Esophagus muscularis mucosa (tissue), 4 donors: Measurements from ENCODE around the gene SHISA2. TPM values are rescaled to one million over a fixed set of nuclear protein-coding genes. Genes with fewer than 3 reads are reported as not detected.
A peak's percentile ranks its signal among the peaks of the same experiment; 100 is the strongest.
"Not testable (repeated sequence)": the region's sequence is repeated elsewhere in the genome, so short reads cannot be mapped to it uniquely, and the experiment has no call there.

ENCODE experiments used
- DNase-seq: peaks from one replicate; pipeline ENCODE4 v3.0.0-alpha.2; 2017; ENCODE audit errors: extremely low spot score
- H3K27ac ChIP-seq, 4 donors: fragments of 200-600 bp; sonication (generic); replicated peaks in 1 of 4; 1 replicate in 3 of 4; 2 replicates in 1 of 4; pipeline ENCODE4 v1.5.1; 2016 to 2019; ENCODE audit warnings: mild to moderate bottlenecking in 1 of 4
- H3K27me3 ChIP-seq, 4 donors: fragments of 200-600 bp; sonication (generic); one replicate each; pipeline versions ENCODE4 v1.5.1 to v1.6.0; 2016 to 2019
- H3K36me3 ChIP-seq, 4 donors: fragments of 200-600 bp; sonication (generic); one replicate each; pipeline ENCODE4 v1.5.1; 2016 to 2019
- H3K4me1 ChIP-seq, 4 donors: fragments of 200-600 bp; sonication (generic); one replicate each; pipeline ENCODE4 v1.5.1; 2016 to 2019
- H3K4me3 ChIP-seq, 4 donors: fragments of 200-600 bp; sonication (generic); 1 replicate in 2 of 4; 2 replicates in 2 of 4; pipeline ENCODE4 v1.5.1; 2016 to 2019; ENCODE audit warnings: mild to moderate bottlenecking in 4 of 4, moderate library complexity in 1 of 4
- H3K9me3 ChIP-seq, 4 donors: fragments of 200-600 bp; sonication (generic); 1 replicate in 3 of 4; 2 replicates in 1 of 4; pipeline ENCODE4 v1.5.1; 2016 to 2019
- CTCF ChIP-seq, 3 experiments: fragments of 200-600 bp in 2 of 3; fragments of 450-650 bp in 1 of 3; sonication (generic) in 2 of 3; IDR thresholded peaks; one replicate each; pipeline ENCODE4 v1.5.1; 2017 to 2019; ENCODE audit warnings: antibody characterized with exemption in 3 of 3, mild to moderate bottlenecking in 2 of 3, moderate library complexity in 1 of 3
- EP300 ChIP-seq: sonication (generic); formaldehyde crosslinking; IDR thresholded peaks from one replicate; pipeline ENCODE4 v1.6.1; 2017; ENCODE audit warnings: antibody characterized with exemption
- POLR2A ChIP-seq: fragments of 450-650 bp; IDR thresholded peaks from one replicate; pipeline ENCODE4 v1.6.1; 2017; ENCODE audit warnings: antibody characterized with exemption, moderate library complexity, mild to moderate bottlenecking, low read depth
- POLR2AphosphoS5 ChIP-seq, 2 donors: sonication (generic); formaldehyde crosslinking; IDR thresholded peaks; one replicate each; pipeline ENCODE4 v1.6.1; 2017; ENCODE audit warnings: antibody characterized with exemption in 2 of 2
- WGBS: methylation state at CpG from one replicate; pipeline ENCODE4 v1.1.5; 2018; 5-methylcytosine and 5-hydroxymethylcytosine counted together
- intact Hi-C: fragments of 100-400 bp; cut with DNase I; formaldehyde crosslinking; loops from one replicate; pipeline ENCODE4 v1.15.1; 2023
- total RNA-seq, 4 donors: library from RNA; depleted of rRNA; stranded (reverse); fragments of >200 nt; gene quantifications; one replicate each; pipeline versions ENCODE4 v1.1.0 to v1.2.1, GENCODE V29; 2016

The SHISA2 gene
- under 1 TPM in 3 of 4 donors, not detected in 1; 0.78 to 0.98 (median 0.83) TPM for total RNA-seq

DNA sequence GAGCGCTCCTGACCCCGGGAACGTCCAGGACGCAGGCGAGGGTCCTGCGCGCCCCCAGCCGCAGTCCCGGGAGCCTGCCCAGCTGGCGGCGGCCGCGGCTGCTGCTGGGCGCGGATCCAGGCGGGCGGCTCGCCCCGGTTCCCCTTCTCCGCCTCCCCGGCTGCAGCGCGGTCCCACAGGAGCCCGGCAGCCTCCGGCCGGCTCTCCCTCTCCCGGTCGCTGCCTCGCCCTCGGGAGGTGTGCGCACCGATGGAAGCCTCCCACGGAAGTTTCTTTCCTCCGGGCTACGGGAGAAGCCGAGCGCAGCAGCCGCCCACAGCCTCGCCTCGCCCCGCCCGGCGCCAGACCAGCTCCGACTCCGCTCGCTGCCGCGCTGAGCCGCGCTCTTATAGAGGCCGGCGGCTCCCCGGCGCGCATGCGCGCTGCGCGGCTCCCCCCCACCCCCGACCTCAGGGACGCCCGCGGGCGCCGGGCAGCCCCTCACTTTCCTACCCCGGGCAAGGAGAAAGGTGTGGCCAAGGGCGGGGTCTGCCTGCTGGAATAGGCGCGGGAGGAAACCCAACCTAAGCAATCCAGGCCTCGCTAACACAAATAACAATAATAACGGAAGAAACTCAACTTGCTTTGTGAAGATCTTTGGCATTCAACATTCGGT lies at the start of gene SHISA2:
Gene SHISA2, minus strand, starts transcription at position 360 of the 655 bp plus-strand sequence. CDS start 1,041 bp downstream, outside the sequence.
- TF ChIP-seq POLR2A (no peak), POLR2AphosphoS5 (IDR thresholded peaks at IDR 0.05) (peak in 1 of 2 donors; percentile 61)
- intact Hi-C loops = no loop called here
- peak within 1 kb of the TSS; percentile 54 to 60 (median 54) for H3K4me3 ChIP-seq
- H3K27me3 ChIP-seq = peaks cover 0 to 71% (median 35%) of the 10 kb centered on the region in 4 donors
- no peaks in the 10 kb centered on the region for H3K9me3 ChIP-seq
- H3K36me3 ChIP-seq = no peaks in the 10 kb centered on the region
- peaks cover 11 to 33% (median 30%) of the 10 kb centered on the region in 4 donors for H3K4me1 ChIP-seq
- DNase-seq = no peak
- H3K27ac ChIP-seq = no peak within 1 kb of the TSS
- WGBS = 4% methylated on average over 31 of the region's 72 CpGs

GRCh38 chr13:26095846-26096610 lies 44.2 kb upstream of the SHISA2 start:
- DNase-seq = no peak
- intact Hi-C loops = no loop called here
- Histone ChIP-seq H3K36me3 (no peaks in the 10 kb centered on the region), H3K27me3 (peaks cover 0 to 16% (median 0%) of the 10 kb centered on the region in 4 donors), H3K4me1 (no peaks in the 10 kb centered on the region), H3K9me3 (peaks cover 0 to 3% (median 0%) of the 10 kb centered on the region in 4 donors), H3K4me3 (no peak overlapping the region), H3K27ac (no peak overlapping the region)
- WGBS = 76% methylated on average over 14 of the region's 14 CpGs
- TF ChIP-seq EP300 = no peak
- TF ChIP-seq POLR2AphosphoS5 (IDR thresholded peaks at IDR 0.05) = no peak
- no peak for TF ChIP-seq POLR2A
- no peak for TF ChIP-seq CTCF (IDR thresholded peaks at IDR 0.05)

DNA sequence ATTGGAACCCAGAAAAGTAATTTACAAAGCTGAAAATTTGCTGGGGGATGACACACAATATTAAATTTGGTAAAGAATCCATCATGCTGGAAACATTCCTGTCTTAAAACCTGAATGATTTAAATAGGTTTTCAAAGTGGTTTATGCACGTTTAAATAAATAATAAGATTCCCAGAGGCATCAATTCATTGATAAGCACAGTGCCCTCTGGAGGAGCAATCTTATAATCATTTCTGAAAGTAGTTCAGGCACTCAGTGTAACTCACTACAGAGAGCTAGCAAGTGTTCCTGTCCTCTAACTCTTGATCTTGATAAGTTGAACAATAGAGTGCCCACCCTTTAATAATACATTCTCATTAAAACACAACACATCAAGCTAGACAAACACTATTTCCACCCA lies 43.5 kb upstream of the SHISA2 start:
- TF ChIP-seq POLR2AphosphoS5 (IDR thresholded peaks at IDR 0.05) = no peak
- TF ChIP-seq EP300 = no peak
- no peak for TF ChIP-seq POLR2A
- no peak for TF ChIP-seq CTCF (IDR thresholded peaks at IDR 0.05)
- Histone ChIP-seq H3K27me3 (peaks cover 0 to 16% (median 0%) of the 10 kb centered on the region in 4 donors), H3K9me3 (peaks cover 0 to 3% (median 0%) of the 10 kb centered on the region in 4 donors), H3K36me3 (no peaks in the 10 kb centered on the region), H3K27ac (no peak overlapping the region), H3K4me1 (no peaks in the 10 kb centered on the region), H3K4me3 (no peak overlapping the region)
- WGBS = 55% methylated on average over 1 of the region's 1 CpG
- intact Hi-C loops = no loop called here
- no peak for DNase-seq

- H3K36me3 ChIP-seq, intact Hi-C loops, H3K9me3 ChIP-seq, H3K4me3 ChIP-seq, H3K4me1 ChIP-seq, H3K27ac ChIP-seq: not testable (repeated sequence)
- WGBS = 68% methylated on average over 5 of the region's 5 CpGs
- peak; percentile 47 for DNase-seq
- peaks cover 0 to 13% (median 0%) of the 10 kb centered on the region in 4 donors for H3K27me3 ChIP-seq
Observed at GRCh38 chr13:26076821-26077220, 25.0 kb upstream of the SHISA2 start.

- Histone ChIP-seq H3K27ac (no peak overlapping the region), H3K9me3 (no peaks in the 10 kb centered on the region), H3K4me3 (no peak overlapping the region), H3K36me3 (no peaks in the 10 kb centered on the region), H3K27me3 (peaks cover 0 to 22% (median 0%) of the 10 kb centered on the region in 4 donors), H3K4me1 (no peaks in the 10 kb centered on the region)
- no peak for DNase-seq
- no peak for TF ChIP-seq EP300
- WGBS = 48% methylated on average over 6 of the region's 6 CpGs
- intact Hi-C loops = no loop called here
Observed at GRCh38 chr13:26075498-26075897, 23.7 kb upstream of the SHISA2 start.

- H3K27ac ChIP-seq = no peak overlapping the region
- H3K27me3 ChIP-seq = peaks cover 0 to 23% (median 0%) of the 10 kb centered on the region in 4 donors
- no peak for TF ChIP-seq EP300
- no peak for TF ChIP-seq POLR2AphosphoS5 (IDR thresholded peaks at IDR 0.05)
- no peak for TF ChIP-seq POLR2A
- TF ChIP-seq CTCF (IDR thresholded peaks at IDR 0.05) = no peak
- DNase-seq = peak; percentile 57
- H3K4me3 ChIP-seq = no peak overlapping the region
- H3K4me1 ChIP-seq = no peaks in the 10 kb centered on the region
- H3K9me3 ChIP-seq = no peaks in the 10 kb centered on the region
- intact Hi-C loops = loop anchor here (5.0 kb wide), 1 partner anchor 502 kb away; no protein-coding TSS in a partner anchor
- WGBS = 34% methylated on average over 15 of the region's 16 CpGs
- H3K36me3 ChIP-seq = no peaks in the 10 kb centered on the region
Observed at GRCh38 chr13:26074706-26075105, 22.9 kb upstream of the SHISA2 start.
